ENCODE measurements around the gene KCNA5.

GRCh38 chr12:5022025-5022424 is 21.7 kb upstream of the KCNA5 start:
- TF ChIP-seq, protein P1, sequence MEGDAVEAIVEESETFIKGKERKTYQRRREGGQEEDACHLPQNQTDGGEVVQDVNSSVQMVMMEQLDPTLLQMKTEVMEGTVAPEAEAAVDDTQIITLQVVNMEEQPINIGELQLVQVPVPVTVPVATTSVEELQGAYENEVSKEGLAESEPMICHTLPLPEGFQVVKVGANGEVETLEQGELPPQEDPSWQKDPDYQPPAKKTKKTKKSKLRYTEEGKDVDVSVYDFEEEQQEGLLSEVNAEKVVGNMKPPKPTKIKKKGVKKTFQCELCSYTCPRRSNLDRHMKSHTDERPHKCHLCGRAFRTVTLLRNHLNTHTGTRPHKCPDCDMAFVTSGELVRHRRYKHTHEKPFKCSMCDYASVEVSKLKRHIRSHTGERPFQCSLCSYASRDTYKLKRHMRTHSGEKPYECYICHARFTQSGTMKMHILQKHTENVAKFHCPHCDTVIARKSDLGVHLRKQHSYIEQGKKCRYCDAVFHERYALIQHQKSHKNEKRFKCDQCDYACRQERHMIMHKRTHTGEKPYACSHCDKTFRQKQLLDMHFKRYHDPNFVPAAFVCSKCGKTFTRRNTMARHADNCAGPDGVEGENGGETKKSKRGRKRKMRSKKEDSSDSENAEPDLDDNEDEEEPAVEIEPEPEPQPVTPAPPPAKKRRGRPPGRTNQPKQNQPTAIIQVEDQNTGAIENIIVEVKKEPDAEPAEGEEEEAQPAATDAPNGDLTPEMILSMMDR (conservative IDR thresholded peaks at IDR 0.05; ENCODE audit: low read depth, low read length), result no peak
- no peak for TF ChIP-seq RCOR1 (IDR thresholded peaks at IDR 0.05; ENCODE audit: insufficient replicate concordance, low read length)
- no peak for TF ChIP-seq POLR2A (IDR thresholded peaks at IDR 0.05; ENCODE audit: low read depth, low read length)
